Natural killer cell (primary cell): ENCODE data around the gene MACROD2. TPM values are rescaled to one million over a fixed set of nuclear protein-coding genes. Genes with fewer than 3 reads are reported as not detected.

Source experiments
- ATAC-seq, 3 donors: fragments of 150-1000 bp in 2 of 3; fragments of 200-7000 bp in 1 of 3; cut with Tn5 transposase; 1 replicate in 1 of 3; 2 replicates in 2 of 3; pipeline ENCODE4 v1.10.0; 2021; ENCODE audit warnings: mild to moderate bottlenecking in 2 of 3, moderate library complexity in 2 of 3
- DNase-seq, 2 donors: peaks; one replicate each; pipeline versions ENCODE4 v3.0.0 to v3.0.0-alpha.2; 2013 to 2021; ENCODE audit warnings: mixed read lengths in 1 of 2
- H3K27ac ChIP-seq: one replicate; pipeline ENCODE4 v1.5.1; 2013; ENCODE audit warnings: mild to moderate bottlenecking, low read length
- H3K27me3 ChIP-seq: one replicate; pipeline ENCODE4 v1.6.1; 2013; ENCODE audit warnings: low read length; ENCODE audit not compliant: control insufficient read depth, insufficient read depth
- H3K36me3 ChIP-seq: one replicate; pipeline ENCODE4 v1.6.1; 2013; ENCODE audit warnings: low read length; ENCODE audit not compliant: control insufficient read depth, insufficient read depth
- H3K4me1 ChIP-seq: one replicate; pipeline ENCODE4 v1.6.1; 2013; ENCODE audit warnings: low read length; ENCODE audit not compliant: control insufficient read depth, insufficient read depth
- H3K4me3 ChIP-seq: one replicate; pipeline ENCODE4 v1.5.1; 2013; ENCODE audit warnings: low read length
- H3K9me3 ChIP-seq: one replicate; pipeline ENCODE4 v1.6.1; 2013; ENCODE audit warnings: low read length; ENCODE audit not compliant: control insufficient read depth, insufficient read depth
- H3K27ac Mint-ChIP-seq, 2 donors: one replicate each; pipeline ENCODE4 v1.8.0; 2022; ENCODE audit warnings: mild to moderate bottlenecking in 2 of 2, mixed read lengths in 2 of 2, moderate library complexity in 1 of 2
- H3K27me3 Mint-ChIP-seq, 2 donors: one replicate each; pipeline ENCODE4 v1.8.0; 2022; ENCODE audit warnings: low read depth in 2 of 2, mixed read lengths in 2 of 2
- H3K36me3 Mint-ChIP-seq: one replicate; pipeline ENCODE4 v1.8.0; 2022; ENCODE audit warnings: mixed read lengths
- H3K4me1 Mint-ChIP-seq, 2 donors: one replicate each; pipeline ENCODE4 v1.8.0; 2022; ENCODE audit warnings: mixed read lengths in 2 of 2
- H3K4me3 Mint-ChIP-seq: one replicate; pipeline ENCODE4 v1.8.0; 2022; ENCODE audit warnings: mild to moderate bottlenecking, moderate library complexity, mixed read lengths
- H3K9me3 Mint-ChIP-seq, 2 donors: one replicate each; pipeline ENCODE4 v1.8.0; 2022; ENCODE audit warnings: mixed read lengths in 2 of 2
- CTCF ChIP-seq: fragments of 200-600 bp; IDR thresholded peaks from one replicate; pipeline ENCODE4 v1.8.0; 2022; ENCODE audit warnings: antibody characterized with exemption
- WGBS: methylation state at CpG from one replicate; pipeline ENCODE4 v1.1.7; 2013; ENCODE audit warnings: missing lambda C conversion rate; ENCODE audit not compliant: insufficient coverage; 5-methylcytosine and 5-hydroxymethylcytosine counted together
- intact Hi-C: fragments of 100-400 bp; cut with micrococcal nuclease; formaldehyde crosslinking; loops from one replicate; pipeline ENCODE4 v1.14.2; 2022
- total RNA-seq, 4 donors: library from RNA; stranded (reverse); fragments of 120-200 nt in 1 of 4; gene quantifications; one replicate each; pipeline versions ENCODE4 v1.2.3 to v1.2.4, GENCODE V29; 2013 to 2022

The MACROD2 gene
- total RNA-seq, 3 donors from 2014 or later (not counting 1 experiment from before 2014, with no cell fraction given) = 0.19 to 0.88 TPM; not detected in 1

- no peaks in the 10 kb centered on the region for H3K4me1 Mint-ChIP-seq
- no peak for DNase-seq
- H3K9me3 Mint-ChIP-seq = no peaks in the 10 kb centered on the region
- no peaks in the 10 kb centered on the region for H3K36me3 ChIP-seq
- H3K4me1 ChIP-seq = no peaks in the 10 kb centered on the region
- WGBS = 100% methylated on average over 1 of the region's 1 CpG
- H3K27me3 Mint-ChIP-seq = peaks cover 0 to 9% of the 10 kb centered on the region in 2 donors
- H3K4me3 ChIP-seq = no peak overlapping the region
- no peak overlapping the region for H3K27ac Mint-ChIP-seq
- H3K9me3 ChIP-seq = no peaks in the 10 kb centered on the region
- TF ChIP-seq CTCF = no peak
- intact Hi-C loops = no loop called here
- no peak overlapping the region for H3K27ac ChIP-seq
- peaks cover 8% of the 10 kb centered on the region for H3K36me3 Mint-ChIP-seq
- H3K4me3 Mint-ChIP-seq = no peak overlapping the region
- no peaks in the 10 kb centered on the region for H3K27me3 ChIP-seq
- no peak for ATAC-seq
Measured at GRCh38 chr20:16003310-16003709, 2008.0 kb downstream of the MACROD2 start.

GRCh38 chr20:16004108-16004854 lies 2009.0 kb downstream of the MACROD2 start:
- H3K36me3 Mint-ChIP-seq = peaks cover 3% of the 10 kb centered on the region
- H3K27ac ChIP-seq = no peak overlapping the region
- H3K27ac Mint-ChIP-seq = no peak overlapping the region
- intact Hi-C loops = no loop called here
- H3K27me3 Mint-ChIP-seq = peaks cover 0 to 9% of the 10 kb centered on the region in 2 donors
- H3K4me1 Mint-ChIP-seq = no peaks in the 10 kb centered on the region
- no peaks in the 10 kb centered on the region for H3K36me3 ChIP-seq
- H3K27me3 ChIP-seq = no peaks in the 10 kb centered on the region
- TF ChIP-seq CTCF = no peak
- no peak overlapping the region for H3K4me3 Mint-ChIP-seq
- H3K4me3 ChIP-seq = no peak overlapping the region
- WGBS = 91% methylated on average over 18 of the region's 18 CpGs
- DNase-seq = no peak
- no peak for ATAC-seq
- no peaks in the 10 kb centered on the region for H3K4me1 ChIP-seq
- no peaks in the 10 kb centered on the region for H3K9me3 ChIP-seq
- no peaks in the 10 kb centered on the region for H3K9me3 Mint-ChIP-seq

GRCh38 chr20:16005021-16005914 lies 2010.0 kb downstream of the MACROD2 start:
- no peaks in the 10 kb centered on the region for H3K36me3 Mint-ChIP-seq
- no peaks in the 10 kb centered on the region for H3K4me1 Mint-ChIP-seq
- no peaks in the 10 kb centered on the region for H3K27me3 ChIP-seq
- ATAC-seq (no peak), DNase-seq (no peak)
- no peaks in the 10 kb centered on the region for H3K9me3 Mint-ChIP-seq
- H3K9me3 ChIP-seq = no peaks in the 10 kb centered on the region
- H3K36me3 ChIP-seq = no peaks in the 10 kb centered on the region
- H3K27ac ChIP-seq = no peak overlapping the region
- H3K27me3 Mint-ChIP-seq = peaks cover 0 to 9% of the 10 kb centered on the region in 2 donors
- WGBS = 65% methylated on average over 9 of the region's 9 CpGs
- TF ChIP-seq CTCF = no peak
- H3K27ac Mint-ChIP-seq = no peak overlapping the region
- no peak overlapping the region for H3K4me3 Mint-ChIP-seq
- H3K4me1 ChIP-seq = no peaks in the 10 kb centered on the region
- H3K4me3 ChIP-seq = no peak overlapping the region
- intact Hi-C loops = no loop called here
